MM.1S (cell line): ENCODE data around the gene KIF21B.

Experiments
- DNase-seq: peaks from one replicate; pipeline ENCODE4 v3.0.0-alpha.2; 2015
- H2AFZ ChIP-seq: fragments of 300-600 bp; sonication (generic); 2 replicates; pipeline ENCODE4 v1.6.0; 2016; ENCODE audit warnings: antibody characterized with exemption, low read length
- H3F3A ChIP-seq: fragments of 300-600 bp; sonication (generic); 2 replicates; pipeline ENCODE4 v1.6.1; 2016; ENCODE audit warnings: mild to moderate bottlenecking, antibody characterized with exemption, low read length, moderate library complexity, mixed read lengths; ENCODE audit not compliant: insufficient read depth
- H3K27ac ChIP-seq: fragments of 300-600 bp; sonication (generic); 2 replicates; pipeline ENCODE4 v1.5.1; 2016; ENCODE audit warnings: mild to moderate bottlenecking, low read length
- H3K27me3 ChIP-seq: fragments of 300-600 bp; sonication (generic); replicated peaks from 2 replicates; pipeline ENCODE4 v1.6.0; 2016; ENCODE audit warnings: low read length; ENCODE audit not compliant: insufficient read depth
- H3K36me3 ChIP-seq: fragments of 300-600 bp; sonication (generic); replicated peaks from 2 replicates; pipeline ENCODE4 v1.6.1; 2016; ENCODE audit warnings: mild to moderate bottlenecking, low read length, mixed read lengths; ENCODE audit not compliant: insufficient read depth
- H3K4me1 ChIP-seq: fragments of 300-600 bp; sonication (generic); 2 replicates; pipeline ENCODE4 v1.6.1; 2016; ENCODE audit warnings: low read length, mixed read lengths
- H3K4me2 ChIP-seq: fragments of 300-600 bp; sonication (generic); 2 replicates; pipeline ENCODE4 v1.6.0; 2016; ENCODE audit warnings: low read depth, low read length
- H3K4me3 ChIP-seq: fragments of 300-600 bp; sonication (generic); 2 replicates; pipeline ENCODE4 v1.5.1; 2016; ENCODE audit warnings: low read length, mixed read lengths
- H3K79me2 ChIP-seq: fragments of 300-600 bp; sonication (generic); 2 replicates; pipeline ENCODE4 v1.6.1; 2016; ENCODE audit warnings: mixed run types, low read length, mixed read lengths
- H3K9ac ChIP-seq: fragments of 300-600 bp; sonication (generic); 2 replicates; pipeline ENCODE4 v1.6.1; 2016; ENCODE audit warnings: low read length, mixed read lengths
- H3K9me2 ChIP-seq: fragments of 300-600 bp; sonication (generic); replicated peaks from 2 replicates; pipeline ENCODE4 v1.6.1; 2016; ENCODE audit warnings: mild to moderate bottlenecking, low read length, mixed read lengths; ENCODE audit not compliant: insufficient read depth
- H3K9me3 ChIP-seq: fragments of 300-600 bp; sonication (generic); replicated peaks from 2 replicates; pipeline ENCODE4 v1.6.1; 2016; ENCODE audit warnings: mild to moderate bottlenecking, low read length, mixed read lengths; ENCODE audit not compliant: insufficient read depth
- H4K20me1 ChIP-seq: fragments of 300-600 bp; sonication (generic); 2 replicates; pipeline ENCODE4 v1.6.1; 2016; ENCODE audit warnings: mild to moderate bottlenecking, low read length, moderate library complexity, mixed read lengths; ENCODE audit not compliant: insufficient read depth
- CTCF ChIP-seq: fragments of 300-600 bp; sonication (generic); IDR thresholded peaks from 2 replicates; pipeline ENCODE4 v1.5.1; 2016; ENCODE audit warnings: antibody characterized with exemption, low read length, mixed read lengths
- EZH2 ChIP-seq: fragments of 300-600 bp; sonication (generic); optimal IDR thresholded peaks from 2 replicates; pipeline ENCODE3; 2017; ENCODE audit warnings: low read depth, mild to moderate bottlenecking, antibody characterized with exemption, low read length, mixed read lengths
- EZH2phosphoT487 ChIP-seq: fragments of 300-600 bp; sonication (generic); IDR thresholded peaks from 2 replicates; pipeline ENCODE4 v1.6.1; 2018; ENCODE audit warnings: antibody characterized with exemption, low read length

Gene KIF21B

GRCh38 chr1:201049248-201049831, 25.8 kb upstream of the KIF21B start:
- Histone ChIP-seq H3K4me1 (no peaks in the 10 kb centered on the region), H3K36me3 (no peaks in the 10 kb centered on the region), H3K27ac (no peak overlapping the region), H3K9me2 (no peaks in the 10 kb centered on the region), H3F3A (no peaks in the 10 kb centered on the region), H3K79me2 (no peaks in the 10 kb centered on the region), H2AFZ (no peak overlapping the region), H3K27me3 (no peaks in the 10 kb centered on the region), H3K9me3 (no peaks in the 10 kb centered on the region), H3K4me2 (no peak overlapping the region), H3K9ac (no peak overlapping the region), H4K20me1 (no peaks in the 10 kb centered on the region), H3K4me3 (no peak overlapping the region)
- no peak for TF ChIP-seq EZH2phosphoT487
- no peak for TF ChIP-seq EZH2
- no peak for TF ChIP-seq CTCF
- DNase-seq, result no peak

GRCh38 chr1:201048521-201048920, 25.0 kb upstream of the KIF21B start:
- Histone ChIP-seq H3K79me2 (no peaks in the 10 kb centered on the region), H3K4me3 (no peak overlapping the region), H3K36me3 (no peaks in the 10 kb centered on the region), H3K4me2 (no peak overlapping the region), H3K27me3 (no peaks in the 10 kb centered on the region), H3K9me3 (no peaks in the 10 kb centered on the region), H2AFZ (no peak overlapping the region), H3K27ac (no peak overlapping the region), H3F3A (no peaks in the 10 kb centered on the region), H3K9ac (no peak overlapping the region), H4K20me1 (no peaks in the 10 kb centered on the region), H3K9me2 (no peaks in the 10 kb centered on the region), H3K4me1 (no peaks in the 10 kb centered on the region)
- no peak for DNase-seq
- TF ChIP-seq CTCF (no peak), EZH2phosphoT487 (no peak), EZH2 (no peak)

GRCh38 chr1:201044119-201044518, 20.6 kb upstream of the KIF21B start:
- no peaks in the 10 kb centered on the region for H3K9me2 ChIP-seq
- H3K4me2 ChIP-seq, result no peak overlapping the region
- no peaks in the 10 kb centered on the region for H3K4me1 ChIP-seq
- H3K4me3 ChIP-seq, result no peak overlapping the region
- DNase-seq, result no peak
- no peaks in the 10 kb centered on the region for H4K20me1 ChIP-seq
- TF ChIP-seq EZH2phosphoT487 (no peak), CTCF (no peak), EZH2 (no peak)
- no peak overlapping the region for H2AFZ ChIP-seq
- no peaks in the 10 kb centered on the region for H3K9me3 ChIP-seq
- H3K79me2 ChIP-seq, result no peaks in the 10 kb centered on the region
- no peaks in the 10 kb centered on the region for H3K27me3 ChIP-seq
- no peak overlapping the region for H3K27ac ChIP-seq
- no peak overlapping the region for H3K9ac ChIP-seq
- H3F3A ChIP-seq, result no peaks in the 10 kb centered on the region
- H3K36me3 ChIP-seq, result no peaks in the 10 kb centered on the region
